IMR-90 (cell line): Measurements from ENCODE around the gene ASB6. TPM values are rescaled to one million over a fixed set of nuclear protein-coding genes. Genes with fewer than 3 reads are reported as not detected.

Source experiments
- ATAC-seq: fragments of 200-7000 bp; cut with Tn5 transposase; 2 replicates; pipeline ENCODE4 v1.9.1; 2020; ENCODE audit warnings: low read depth, mild to moderate bottlenecking, moderate library complexity
- BruUV-seq: library from RNA; stranded (reverse); fragments of 400-500 nt; replicated peaks from 2 replicates; lab custom pipeline; 2021; lab: Mats Ljungman, UMichigan
- CTCF ChIA-PET: fragments of 300-600 bp; formaldehyde crosslinking; extraction: SDS; loops from one replicate; lab custom pipeline; 2021; ENCODE audit warnings: antibody characterized with exemption; lab: Yijun Ruan, JAX
- POLR2A ChIA-PET: fragments of 300-600 bp; sonication (Branson Sonifier 250); formaldehyde crosslinking; loops from one replicate; lab custom pipeline; 2022; ENCODE audit warnings: antibody characterized with exemption; ENCODE audit not compliant: unreplicated experiment; lab: Charles Lee
- DNase-seq: peaks from one replicate; pipeline ENCODE4 v3.0.0; 2013
- H2AFZ ChIP-seq: replicated peaks from 2 replicates; pipeline ENCODE3; 2013; ENCODE audit warnings: low read length, mild to moderate bottlenecking; ENCODE audit not compliant: poor library complexity
- H2AK5ac ChIP-seq: 2 replicates; pipeline ENCODE4 v1.6.1; 2013; ENCODE audit warnings: low read depth, low read length, inconsistent platforms
- H2AK9ac ChIP-seq: replicated peaks from 2 replicates; pipeline ENCODE3; 2013; ENCODE audit warnings: mild to moderate bottlenecking, low read depth, low read length, moderate library complexity; ENCODE audit not compliant: poor library complexity
- H2BK120ac ChIP-seq: 2 replicates; pipeline ENCODE4 v1.6.1; 2013; ENCODE audit warnings: low read depth, low read length, inconsistent platforms
- H2BK15ac ChIP-seq: 3 replicates; pipeline ENCODE4 v1.6.1; 2013; ENCODE audit warnings: low read depth, low read length, inconsistent platforms
- H2BK20ac ChIP-seq: 2 replicates; pipeline ENCODE4 v1.6.1; 2013; ENCODE audit warnings: low read depth, mild to moderate bottlenecking, inconsistent platforms, low read length, moderate library complexity
- H2BK5ac ChIP-seq: 2 replicates; pipeline ENCODE4 v1.6.1; 2013; ENCODE audit warnings: mild to moderate bottlenecking, low read depth, low read length, inconsistent platforms; ENCODE audit not compliant: poor library complexity, severe bottlenecking
- H3K14ac ChIP-seq: replicated peaks from 2 replicates; pipeline ENCODE4 v1.6.1; 2013; ENCODE audit warnings: low read depth, low read length, inconsistent platforms
- H3K18ac ChIP-seq: 2 replicates; pipeline ENCODE4 v1.6.1; 2013; ENCODE audit warnings: low read depth, low read length, control low read depth
- H3K23ac ChIP-seq: 2 replicates; pipeline ENCODE4 v1.6.1; 2013; ENCODE audit warnings: low read depth, low read length, inconsistent platforms
- H3K27ac ChIP-seq: 2 replicates; pipeline ENCODE4 v1.5.1; 2013; ENCODE audit warnings: mild to moderate bottlenecking, control low read depth, low read length; ENCODE audit not compliant: insufficient read depth
- H3K27me3 ChIP-seq: 2 replicates; pipeline ENCODE4 v1.6.1; 2013; ENCODE audit warnings: low read length; ENCODE audit not compliant: control insufficient read depth, insufficient read depth
- H3K36me3 ChIP-seq: 2 replicates; pipeline ENCODE4 v1.6.1; 2013; ENCODE audit warnings: low read length, mixed read lengths; ENCODE audit not compliant: control insufficient read depth, insufficient read depth
- H3K4ac ChIP-seq: 2 replicates; pipeline ENCODE4 v1.6.1; 2013; ENCODE audit warnings: low read depth, low read length, inconsistent platforms
- H3K4me1 ChIP-seq: 2 replicates; pipeline ENCODE4 v1.6.1; 2013; ENCODE audit warnings: low read length, mixed read lengths; ENCODE audit not compliant: control insufficient read depth, insufficient read depth
- H3K4me2 ChIP-seq: 2 replicates; pipeline ENCODE4 v1.6.1; 2013; ENCODE audit warnings: low read depth, mild to moderate bottlenecking, control low read depth, low read length, moderate library complexity
- H3K4me3 ChIP-seq: 2 replicates; pipeline ENCODE4 v1.5.1; 2013; ENCODE audit warnings: low read depth, mild to moderate bottlenecking, control low read depth, low read length, moderate library complexity; ENCODE audit not compliant: insufficient read depth
- H3K56ac ChIP-seq: 2 replicates; pipeline ENCODE4 v1.6.1; 2013; ENCODE audit warnings: low read length, inconsistent platforms; ENCODE audit not compliant: insufficient read depth; ENCODE audit errors: extremely low read depth
- H3K79me1 ChIP-seq, 2 experiments: 2 replicates each; pipeline ENCODE4 v1.6.1; 2013; ENCODE audit warnings: low read length in 2 of 2, inconsistent platforms in 1 of 2, low read depth in 1 of 2
- H3K9ac ChIP-seq: 2 replicates; pipeline ENCODE4 v1.6.1; 2013; ENCODE audit warnings: low read depth, low read length, control low read depth
- H3K9me1 ChIP-seq: 2 replicates; pipeline ENCODE4 v1.6.1; 2013; ENCODE audit warnings: low read length, inconsistent platforms; ENCODE audit not compliant: insufficient read depth
- H3K9me3 ChIP-seq: 2 replicates; pipeline ENCODE4 v1.6.1; 2013; ENCODE audit warnings: low read length; ENCODE audit not compliant: control insufficient read depth, insufficient read depth
- H4K20me1 ChIP-seq: 2 replicates; pipeline ENCODE4 v1.6.1; 2013; ENCODE audit warnings: low read length, inconsistent platforms; ENCODE audit not compliant: insufficient read depth
- H4K5ac ChIP-seq: 2 replicates; pipeline ENCODE4 v1.6.1; 2013; ENCODE audit warnings: mild to moderate bottlenecking, low read depth, low read length, control low read depth
- H4K8ac ChIP-seq, 2 experiments: 2 replicates each; pipeline ENCODE4 v1.6.1; 2013; ENCODE audit warnings: low read depth in 2 of 2, low read length in 2 of 2, control low read depth in 1 of 2, inconsistent platforms in 1 of 2
- H4K91ac ChIP-seq: 2 replicates; pipeline ENCODE4 v1.6.1; 2013; ENCODE audit warnings: low read depth, low read length, inconsistent platforms; ENCODE audit not compliant: insufficient read depth
- CEBPB ChIP-seq: IDR thresholded peaks from 2 replicates; pipeline ENCODE4 v1.6.1; 2012; ENCODE audit warnings: low read depth, low read length, improper control_type of control experiment
- CHD1 ChIP-seq: IDR thresholded peaks from 2 replicates; pipeline ENCODE4 v1.6.1; 2012; ENCODE audit warnings: low read depth, low read length, improper control_type of control experiment
- MAFK ChIP-seq: IDR thresholded peaks from 2 replicates; pipeline ENCODE4 v1.6.1; 2012; ENCODE audit warnings: low read depth, low read length, improper control_type of control experiment
- POLR2A ChIP-seq: IDR thresholded peaks from 2 replicates; pipeline ENCODE4 v1.6.1; 2012; ENCODE audit warnings: mild to moderate bottlenecking, low read depth, low read length
- RFX5 ChIP-seq: IDR thresholded peaks from 2 replicates; pipeline ENCODE4 v1.8.0; 2012; ENCODE audit warnings: low read depth, mild to moderate bottlenecking, low read length, moderate library complexity
- WGBS, 2 experiments: methylation state at CpG; one replicate each; pipeline versions ENCODE4 v1.1.5 to v1.1.7; 2013; ENCODE audit warnings: missing lambda C conversion rate in 2 of 2; ENCODE audit not compliant: insufficient read length in 1 of 2; ENCODE audit errors: extremely low coverage in 2 of 2; 5-methylcytosine and 5-hydroxymethylcytosine counted together
- dilution Hi-C: fragments of 300-500 bp; cut with HindIII; formaldehyde crosslinking; loops from one replicate; pipeline ENCODE4 v1.14.3; 2018; ENCODE audit warnings: low sequenced_read_pairs; ENCODE audit not compliant: unreplicated experiment
- in situ Hi-C: fragments of 300-500 bp; cut with MboI; formaldehyde crosslinking; loops from 3 replicates; pipeline ENCODE4 v1.14.3; 2019; ENCODE audit warnings: low sequenced_read_pairs, inconsistent platforms, mixed read lengths
- intact Hi-C: fragments of 100-400 bp; cut with micrococcal nuclease; formaldehyde crosslinking; loops from 2 replicates; pipeline ENCODE4 v1.10.0; 2022
- polyA plus RNA-seq, 3 experiments: library from polyadenylated mRNA; depleted of rRNA; stranded (reverse); fragments of >200 nt; gene quantifications; 2 replicates each; pipeline ENCODE4 v1.2.3, GENCODE V29; 2012; ENCODE audit warnings: low replicate concordance in 1 of 3
- total RNA-seq: library from RNA; depleted of rRNA; stranded (reverse); fragments of >200 nt; gene quantifications from 2 replicates; pipeline ENCODE4 v1.2.3, GENCODE V29; 2012
- TF ChIP-seq, protein P1 (sequence below): fragments of 150-350 bp; IDR thresholded peaks from 2 replicates; pipeline ENCODE4 v1.6.1; 2017; ENCODE audit warnings: mild to moderate bottlenecking, antibody characterized with exemption, low read length, low read depth
- TF ChIP-seq, protein P2 (sequence below): conservative IDR thresholded peaks from 2 replicates; pipeline ENCODE4 v1.5.1; 2012; ENCODE audit warnings: mild to moderate bottlenecking, low read depth, low read length, improper control_type of control experiment

The ASB6 gene
- total and polyA plus RNA-seq, 2 of the 4 experiments (the other 2 are of a cell fraction): 9.7 to 28.9 TPM

DNA sequence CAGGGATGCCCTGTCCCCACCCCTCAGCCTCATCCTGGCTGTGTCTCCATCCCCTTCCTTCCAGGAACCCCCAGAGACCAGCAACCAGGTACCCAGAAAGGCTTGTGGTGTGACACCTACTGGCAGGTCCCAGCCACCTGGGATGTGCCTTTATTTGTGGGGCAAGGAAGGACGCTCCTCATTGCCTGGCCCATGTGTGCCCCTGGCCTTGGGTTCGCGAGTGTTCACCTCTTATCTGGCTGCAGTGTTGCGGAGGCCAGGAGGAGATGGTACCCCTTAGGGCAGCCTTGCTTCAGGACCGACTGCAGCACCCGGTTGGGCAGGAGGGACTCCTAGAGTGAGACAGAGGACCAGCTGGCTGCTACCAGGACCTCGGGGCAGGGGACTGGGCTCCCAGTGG is 29.8 kb downstream of the ASB6 start:
- H2BK20ac ChIP-seq: no peak overlapping the region
- no peak for ATAC-seq
- H3K4me2 ChIP-seq: no peak overlapping the region
- no TSS peak for BruUV-seq
- intact Hi-C loops (loop anchor here (5.0 kb wide), 1 partner anchor 280 kb away; no protein-coding TSS in a partner anchor), in situ Hi-C loops (no loop called here), dilution Hi-C loops (no loop called here)
- no peak overlapping the region for H4K5ac ChIP-seq
- CTCF ChIA-PET: interaction anchor here (1.3 to 2.1 kb wide), 3 partner anchors 9 to 480 kb away, joined by 3 to 11 read pairs (median 3); partner anchors contain the start of gene C9orf50
- no peak overlapping the region for H2AK9ac ChIP-seq
- no peak overlapping the region for H3K18ac ChIP-seq
- H2AFZ ChIP-seq: no peak overlapping the region
- TF ChIP-seq POLR2A (no peak), RFX5 (no peak), CHD1 (no peak), MAFK (no peak), CEBPB (no peak)
- TF ChIP-seq, protein P1, sequence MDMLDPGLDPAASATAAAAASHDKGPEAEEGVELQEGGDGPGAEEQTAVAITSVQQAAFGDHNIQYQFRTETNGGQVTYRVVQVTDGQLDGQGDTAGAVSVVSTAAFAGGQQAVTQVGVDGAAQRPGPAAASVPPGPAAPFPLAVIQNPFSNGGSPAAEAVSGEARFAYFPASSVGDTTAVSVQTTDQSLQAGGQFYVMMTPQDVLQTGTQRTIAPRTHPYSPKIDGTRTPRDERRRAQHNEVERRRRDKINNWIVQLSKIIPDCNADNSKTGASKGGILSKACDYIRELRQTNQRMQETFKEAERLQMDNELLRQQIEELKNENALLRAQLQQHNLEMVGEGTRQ: no peak
- TF ChIP-seq, protein P2, sequence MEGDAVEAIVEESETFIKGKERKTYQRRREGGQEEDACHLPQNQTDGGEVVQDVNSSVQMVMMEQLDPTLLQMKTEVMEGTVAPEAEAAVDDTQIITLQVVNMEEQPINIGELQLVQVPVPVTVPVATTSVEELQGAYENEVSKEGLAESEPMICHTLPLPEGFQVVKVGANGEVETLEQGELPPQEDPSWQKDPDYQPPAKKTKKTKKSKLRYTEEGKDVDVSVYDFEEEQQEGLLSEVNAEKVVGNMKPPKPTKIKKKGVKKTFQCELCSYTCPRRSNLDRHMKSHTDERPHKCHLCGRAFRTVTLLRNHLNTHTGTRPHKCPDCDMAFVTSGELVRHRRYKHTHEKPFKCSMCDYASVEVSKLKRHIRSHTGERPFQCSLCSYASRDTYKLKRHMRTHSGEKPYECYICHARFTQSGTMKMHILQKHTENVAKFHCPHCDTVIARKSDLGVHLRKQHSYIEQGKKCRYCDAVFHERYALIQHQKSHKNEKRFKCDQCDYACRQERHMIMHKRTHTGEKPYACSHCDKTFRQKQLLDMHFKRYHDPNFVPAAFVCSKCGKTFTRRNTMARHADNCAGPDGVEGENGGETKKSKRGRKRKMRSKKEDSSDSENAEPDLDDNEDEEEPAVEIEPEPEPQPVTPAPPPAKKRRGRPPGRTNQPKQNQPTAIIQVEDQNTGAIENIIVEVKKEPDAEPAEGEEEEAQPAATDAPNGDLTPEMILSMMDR: no peak
- no peaks in the 10 kb centered on the region for H3K9me3 ChIP-seq
- H3K14ac ChIP-seq: no peak overlapping the region
- no peaks in the 10 kb centered on the region for H4K20me1 ChIP-seq
- H2BK120ac ChIP-seq: no peak overlapping the region
- H4K8ac ChIP-seq: no peak overlapping the region
- no peak overlapping the region for H3K27ac ChIP-seq
- peaks cover 0 to 9% of the 10 kb centered on the region in 2 experiments; a peak in 2 of 4 replicates for H3K79me1 ChIP-seq
- no peak overlapping the region for H3K4ac ChIP-seq
- H3K9ac ChIP-seq: no peak overlapping the region
- no peak overlapping the region for H3K56ac ChIP-seq
- no peak overlapping the region for H2BK5ac ChIP-seq
- H2AK5ac ChIP-seq: peak overlapping the region; percentile 48; the same call in 1 of the 2 replicates
- H3K4me1 ChIP-seq: peaks cover 16% of the 10 kb centered on the region
- no peaks in the 10 kb centered on the region for H3K36me3 ChIP-seq
- no peaks in the 10 kb centered on the region for H3K27me3 ChIP-seq
- no peak overlapping the region for H3K4me3 ChIP-seq
- H2BK15ac ChIP-seq: no peak overlapping the region
- 69% methylated on average over 3 of the region's 7 CpGs; no CpG with 5 or more reads in 1 of the 2 experiments for WGBS, 2 experiments
- DNase-seq: no peak
- H3K9me1 ChIP-seq: no peaks in the 10 kb centered on the region; the same call in 1 of the 2 replicates
- no peak overlapping the region for H4K91ac ChIP-seq
- POLR2A ChIA-PET: no interaction called here
- H3K23ac ChIP-seq: no peak overlapping the region
